Measurements from ENCODE around the gene STX4.
A peak's percentile ranks its signal among the peaks of the same experiment; 100 is the strongest.

STX4 gene

GRCh38 chr16:31082368-31083045, 49.1 kb downstream of the STX4 start:
- DNase-seq = no peak

- DNase-seq = no peak
Measured at GRCh38 chr16:31083081-31083480, 49.7 kb downstream of the STX4 start.

GRCh38 chr16:31083556-31083955, 50.2 kb downstream of the STX4 start:
- DNase-seq = no peak

GRCh38 chr16:31083981-31084380, 50.6 kb downstream of the STX4 start:
- DNase-seq = no peak

GRCh38 chr16:31084584-31085302, 51.4 kb downstream of the STX4 start:
- DNase-seq = no peak

- no peak for DNase-seq
Measured at GRCh38 chr16:31085411-31085810, 52.1 kb downstream of the STX4 start.

GRCh38 chr16:31085873-31086628, 52.7 kb downstream of the STX4 start:
- no peak for DNase-seq

GRCh38 chr16:31086629-31086906, 53.2 kb downstream of the STX4 start:
- no peak for DNase-seq

GRCh38 chr16:31087481-31087880, 54.1 kb downstream of the STX4 start:
- no peak for DNase-seq

- DNase-seq = peak in 3 of 56 donors; percentile 4 to 66 (median 11)
Measured at GRCh38 chr16:31087971-31088370, 54.6 kb downstream of the STX4 start.

GRCh38 chr16:31088459-31089183, 55.3 kb downstream of the STX4 start, which contains the start of gene PRSS53:
PRSS53 (minus strand) TSS chr16:31088943; CDS start chr16:31088809, 134 bp downstream.
- no peak for DNase-seq

GRCh38 chr16:31089199-31089598, 55.8 kb downstream of the STX4 start:
- DNase-seq = no peak

Data from nucleus accumbens (tissue), 56 donors.